HCEC 1CT (cell line): ENCODE measurements around the gene RPS15.
A peak's percentile ranks its signal among the peaks of the same experiment; 100 is the strongest.

Experiments used
- DNase-seq: peaks from one replicate; pipeline ENCODE4 v3.0.0-alpha.2; 2017

Gene RPS15

GRCh38 chr19:1455002-1455335 is 16.8 kb downstream of the RPS15 start:
- no peak for DNase-seq

DNA sequence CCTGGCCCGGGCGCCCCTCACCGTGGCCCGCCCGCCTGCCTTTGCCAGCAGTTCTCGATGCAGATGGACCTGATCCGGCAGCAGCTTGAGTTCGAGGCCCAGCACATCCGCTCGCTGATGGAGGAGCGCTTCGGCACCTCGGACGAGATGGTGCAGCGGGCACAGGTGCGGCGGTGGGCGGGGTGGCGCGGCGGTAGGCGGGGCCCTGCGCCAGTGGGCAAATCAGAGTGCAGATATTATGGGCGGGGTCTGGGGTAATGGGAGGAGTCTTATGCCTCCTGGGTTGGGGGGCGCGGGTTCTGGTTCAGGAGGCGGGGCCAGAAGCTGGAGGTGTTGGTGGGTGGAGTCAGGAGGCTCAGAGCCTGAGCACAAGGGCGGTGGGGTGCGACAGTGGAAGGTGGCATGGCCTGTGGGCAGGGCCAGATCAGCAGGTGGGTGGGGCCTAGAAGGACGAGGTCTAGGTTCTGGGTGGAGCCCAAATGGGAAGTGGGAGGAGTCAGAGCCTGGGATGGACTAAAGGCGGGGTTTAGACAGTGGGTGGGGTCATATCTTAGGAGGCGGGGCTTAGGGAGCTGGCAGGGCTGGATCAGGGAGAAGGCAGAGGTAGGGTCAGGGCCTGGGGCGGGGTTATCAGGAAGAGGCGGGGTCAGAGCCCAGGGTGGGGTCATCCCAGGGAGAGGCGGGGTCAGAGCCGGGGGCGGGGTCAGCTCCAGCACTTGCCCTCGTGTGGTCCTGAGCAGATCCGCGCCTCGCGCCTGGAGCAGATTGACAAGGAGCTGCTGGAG is 17.3 kb downstream of the RPS15 start:
- peak; percentile 47 for DNase-seq

DNA sequence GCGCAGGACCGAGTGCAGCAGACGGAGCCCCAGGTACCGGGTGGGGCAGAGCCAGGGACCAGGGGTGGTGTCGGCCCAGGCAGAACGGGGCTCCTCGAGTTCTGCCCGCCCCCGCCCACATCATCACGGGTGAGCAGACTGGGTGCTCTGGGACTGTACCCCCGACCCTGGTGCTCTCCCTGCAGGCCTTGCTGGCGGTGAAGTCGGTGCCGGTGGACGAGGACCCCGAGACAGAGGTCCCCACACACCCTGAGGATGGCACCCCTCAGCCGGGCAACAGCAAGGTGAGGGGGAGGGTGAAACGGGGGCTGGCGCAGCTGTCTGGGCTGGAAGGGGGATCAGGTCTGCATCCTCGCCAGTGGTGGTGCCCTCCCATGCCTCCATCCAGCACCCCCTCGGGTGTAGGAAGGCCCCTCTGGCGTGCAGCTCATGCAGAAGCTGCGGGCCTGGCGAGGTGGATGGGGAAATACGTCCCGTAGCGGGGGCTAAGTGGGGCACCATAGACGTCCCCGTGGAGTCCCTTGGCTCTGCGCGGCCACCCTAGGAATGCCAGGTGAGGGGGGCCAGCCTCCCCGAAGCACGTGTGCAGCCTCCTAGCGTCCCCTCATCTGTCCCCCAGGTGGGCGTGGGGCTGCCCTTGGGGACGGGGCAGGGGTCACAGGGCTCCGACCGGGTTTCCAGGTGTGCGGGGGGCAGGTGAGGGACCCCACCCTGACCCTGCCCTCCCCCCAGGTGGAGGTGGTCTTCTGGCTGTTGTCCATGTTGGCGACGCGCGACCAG is 18.1 kb downstream of the RPS15 start:
- DNase-seq: no peak

GRCh38 chr19:1457031-1457739 is 19.0 kb downstream of the RPS15 start:
- DNase-seq: no peak

DNA sequence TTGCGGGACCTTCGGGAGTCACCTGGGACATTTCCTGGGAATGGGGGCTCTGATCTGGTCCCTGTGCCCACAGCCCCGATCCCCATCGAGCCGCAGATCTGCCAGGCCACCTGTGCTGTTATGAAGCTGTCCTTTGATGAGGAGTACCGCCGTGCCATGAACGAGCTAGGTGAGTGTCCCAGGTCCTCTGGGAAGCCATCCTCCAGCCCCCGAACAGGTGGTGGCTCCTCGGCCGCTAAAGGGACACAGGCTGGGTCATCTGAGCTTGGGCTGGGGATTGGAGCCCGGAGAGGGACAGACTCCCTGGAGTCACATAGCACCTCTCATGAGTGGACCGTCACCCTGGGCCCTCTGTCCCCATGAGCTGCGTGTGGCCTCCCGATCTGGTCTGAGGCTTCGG is 19.7 kb downstream of the RPS15 start:
- DNase-seq: no peak

DNA sequence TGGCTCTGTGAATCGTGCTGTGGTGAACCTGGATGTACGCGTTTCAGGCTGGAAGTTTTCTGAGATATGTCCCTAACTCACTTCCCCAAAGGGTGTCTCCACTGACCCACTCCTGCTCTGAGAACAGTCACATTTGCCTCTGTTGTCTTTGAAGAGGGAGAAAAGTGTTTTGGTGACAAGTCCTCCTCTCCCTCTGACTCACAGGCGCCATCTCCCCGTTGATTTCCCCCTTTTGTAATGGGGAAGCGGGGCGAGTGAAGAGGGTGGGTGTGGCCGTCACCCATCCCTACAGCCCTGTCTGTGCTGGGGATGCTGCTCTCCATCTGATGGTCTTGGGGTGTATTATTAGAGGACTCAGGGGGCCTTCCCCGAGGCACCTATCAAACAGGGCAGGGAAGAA is 21.3 kb downstream of the RPS15 start:
- DNase-seq: no peak

GRCh38 chr19:1460033-1460995 is 22.1 kb downstream of the RPS15 start:
- no peak for DNase-seq

DNA sequence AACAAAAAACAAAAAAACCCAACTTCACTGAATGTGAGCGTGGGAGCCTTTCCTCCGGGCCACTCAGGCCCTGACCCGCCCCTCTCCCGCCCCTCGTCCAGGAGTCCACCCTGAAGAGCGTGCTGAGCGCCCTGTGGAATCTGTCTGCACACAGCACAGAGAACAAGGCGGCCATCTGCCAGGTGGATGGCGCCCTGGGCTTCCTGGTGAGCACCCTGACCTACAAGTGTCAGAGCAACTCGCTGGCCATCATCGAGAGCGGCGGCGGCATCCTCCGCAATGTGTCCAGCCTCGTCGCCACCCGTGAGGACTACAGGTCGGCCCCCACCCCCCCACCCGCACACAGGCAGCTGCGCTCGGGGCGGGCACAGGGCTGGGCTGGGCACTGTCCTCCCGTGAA is 23.7 kb downstream of the RPS15 start:
- DNase-seq: no peak

GRCh38 chr19:1465191-1466016 is 27.2 kb downstream of the RPS15 start:
- DNase-seq: peak; percentile 0

DNA sequence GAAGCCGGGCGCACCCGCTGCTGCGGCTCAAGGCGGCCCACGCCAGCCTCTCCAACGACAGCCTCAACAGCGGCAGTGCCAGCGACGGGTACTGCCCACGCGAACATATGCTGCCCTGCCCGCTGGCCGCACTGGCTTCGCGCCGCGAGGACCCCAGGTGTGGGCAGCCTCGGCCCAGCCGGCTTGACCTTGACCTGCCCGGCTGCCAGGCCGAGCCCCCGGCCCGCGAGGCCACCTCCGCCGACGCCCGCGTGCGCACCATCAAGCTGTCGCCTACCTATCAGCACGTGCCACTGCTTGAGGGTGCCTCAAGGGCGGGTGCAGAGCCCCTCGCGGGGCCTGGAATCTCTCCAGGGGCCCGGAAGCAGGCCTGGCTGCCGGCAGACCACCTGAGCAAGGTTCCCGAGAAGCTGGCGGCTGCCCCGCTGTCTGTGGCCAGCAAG is 27.8 kb downstream of the RPS15 start:
- DNase-seq: no peak

GRCh38 chr19:1466461-1467214 is 28.4 kb downstream of the RPS15 start:
- DNase-seq: no peak

DNA sequence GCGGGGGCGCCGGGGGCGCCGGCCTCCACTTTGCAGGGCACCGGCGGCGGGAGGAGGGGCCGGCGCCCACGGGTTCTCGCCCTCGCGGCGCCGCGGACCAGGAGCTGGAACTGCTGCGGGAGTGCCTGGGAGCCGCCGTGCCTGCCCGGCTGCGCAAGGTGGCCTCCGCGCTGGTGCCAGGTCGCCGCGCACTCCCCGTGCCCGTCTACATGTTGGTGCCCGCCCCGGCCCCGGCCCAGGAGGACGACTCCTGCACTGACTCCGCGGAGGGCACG is 29.0 kb downstream of the RPS15 start:
- DNase-seq: no peak

DNA sequence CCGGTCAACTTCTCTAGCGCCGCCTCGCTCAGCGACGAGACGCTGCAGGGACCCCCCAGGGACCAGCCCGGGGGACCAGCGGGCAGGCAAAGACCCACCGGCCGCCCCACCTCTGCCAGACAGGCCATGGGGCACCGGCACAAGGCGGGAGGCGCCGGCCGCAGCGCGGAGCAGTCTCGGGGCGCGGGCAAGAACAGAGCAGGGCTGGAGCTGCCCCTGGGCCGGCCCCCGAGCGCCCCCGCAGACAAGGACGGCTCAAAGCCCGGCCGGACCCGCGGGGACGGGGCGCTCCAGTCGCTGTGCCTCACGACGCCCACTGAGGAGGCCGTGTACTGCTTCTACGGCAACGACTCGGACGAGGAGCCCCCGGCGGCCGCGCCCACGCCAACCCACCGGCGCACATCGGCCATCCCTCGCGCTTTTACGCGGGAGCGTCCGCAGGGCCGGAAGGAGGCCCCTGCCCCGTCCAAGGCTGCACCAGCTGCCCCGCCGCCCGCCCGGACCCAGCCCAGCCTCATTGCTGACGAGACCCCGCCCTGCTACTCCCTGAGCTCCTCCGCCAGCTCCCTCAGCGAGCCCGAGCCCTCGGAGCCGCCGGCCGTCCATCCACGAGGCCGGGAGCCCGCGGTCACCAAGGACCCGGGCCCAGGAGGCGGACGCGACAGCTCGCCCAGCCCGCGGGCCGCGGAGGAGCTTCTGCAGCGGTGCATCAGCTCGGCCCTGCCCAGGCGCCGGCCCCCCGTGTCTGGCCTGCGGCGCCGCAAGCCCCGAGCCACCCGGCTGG is 29.5 kb downstream of the RPS15 start:
- DNase-seq: no peak

GRCh38 chr19:1468274-1468820 is 30.2 kb downstream of the RPS15 start:
- DNase-seq: no peak

DNA sequence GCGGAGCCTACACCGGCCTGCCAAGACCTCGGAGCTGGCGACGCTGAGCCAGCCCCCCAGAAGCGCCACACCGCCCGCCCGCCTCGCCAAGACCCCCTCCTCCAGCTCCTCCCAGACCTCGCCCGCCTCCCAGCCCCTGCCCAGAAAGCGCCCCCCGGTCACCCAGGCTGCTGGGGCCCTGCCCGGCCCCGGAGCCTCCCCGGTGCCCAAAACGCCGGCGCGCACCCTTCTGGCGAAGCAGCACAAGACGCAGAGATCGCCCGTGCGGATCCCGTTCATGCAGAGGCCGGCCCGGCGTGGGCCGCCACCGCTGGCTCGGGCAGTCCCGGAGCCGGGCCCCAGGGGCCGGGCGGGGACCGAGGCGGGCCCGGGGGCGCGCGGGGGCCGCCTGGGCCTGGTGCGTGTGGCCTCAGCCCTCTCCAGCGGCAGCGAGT is 30.6 kb downstream of the RPS15 start:
- no peak for DNase-seq

- DNase-seq: no peak
Measured at GRCh38 chr19:1469255-1470054, 31.3 kb downstream of the RPS15 start.

GRCh38 chr19:1470055-1470304 is 31.8 kb downstream of the RPS15 start:
- DNase-seq: no peak

GRCh38 chr19:1470305-1471009 is 32.3 kb downstream of the RPS15 start:
- DNase-seq: peak; percentile 0
